ENCODE data around the gene RNF157.
A peak's percentile ranks its signal among the peaks of the same experiment; 100 is the strongest.
"Not testable (repeated sequence)": the region's sequence is repeated elsewhere in the genome, so short reads cannot be mapped to it uniquely, and the experiment has no call there.

Gene RNF157

GRCh38 chr17:76232342-76232741, 8.0 kb downstream of the RNF157 start:
- no peak for DNase-seq

- not testable (repeated sequence) for DNase-seq
Measured at GRCh38 chr17:76226749-76227148, 13.5 kb downstream of the RNF157 start.

- DNase-seq: not testable (repeated sequence)
Measured at GRCh38 chr17:76225373-76226086, 14.8 kb downstream of the RNF157 start.

- DNase-seq: no peak
Measured at GRCh38 chr17:76223802-76224201, 16.5 kb downstream of the RNF157 start.

- DNase-seq: no peak
Measured at GRCh38 chr17:76219670-76220383, 20.5 kb downstream of the RNF157 start.

- DNase-seq: no peak
Measured at GRCh38 chr17:76217081-76217480, 23.2 kb downstream of the RNF157 start.

- DNase-seq: no peak
Measured at GRCh38 chr17:76213491-76213890, 26.8 kb downstream of the RNF157 start.

- DNase-seq: no peak
Measured at GRCh38 chr17:76208120-76208519, 32.2 kb downstream of the RNF157 start.

GRCh38 chr17:76207275-76208059, 32.8 kb downstream of the RNF157 start:
- no peak for DNase-seq

- not testable (repeated sequence) for DNase-seq
Measured at GRCh38 chr17:76205542-76206144, 34.6 kb downstream of the RNF157 start.

- DNase-seq: no peak
Measured at GRCh38 chr17:76204277-76204676, 36.0 kb downstream of the RNF157 start.

- no peak for DNase-seq
Measured at GRCh38 chr17:76200354-76200753, 39.9 kb downstream of the RNF157 start.

- DNase-seq: no peak
Measured at GRCh38 chr17:76199469-76199868, 40.8 kb downstream of the RNF157 start.

- no peak for DNase-seq
Measured at GRCh38 chr17:76198702-76199101, 41.6 kb downstream of the RNF157 start.

GRCh38 chr17:76197911-76198310, 42.4 kb downstream of the RNF157 start:
- peak; percentile 17 for DNase-seq

GRCh38 chr17:76196675-76197074, 43.6 kb downstream of the RNF157 start:
- DNase-seq: no peak

GRCh38 chr17:76195281-76196096, 44.8 kb downstream of the RNF157 start:
- no peak for DNase-seq

GRCh38 chr17:76193591-76193990, 46.7 kb downstream of the RNF157 start:
- no peak for DNase-seq

GRCh38 chr17:76191896-76192295, 48.4 kb downstream of the RNF157 start:
- no peak for DNase-seq

GRCh38 chr17:76189741-76190140, 50.6 kb downstream of the RNF157 start:
- DNase-seq: no peak

GRCh38 chr17:76189247-76189646, 51.0 kb downstream of the RNF157 start:
- no peak for DNase-seq
